Activated T-helper 1 cell treated with anti-CD3 and anti-CD28 coated beads, Interleukin-2, amount 50 U/mL, for 16 hours (primary cell): Measurements from ENCODE around the gene NOS3.

Experiments
- DNase-seq, 2 donors: peaks; one replicate each; pipeline ENCODE4 v3.0.0-alpha.2; 2020; ENCODE audit warnings: low read depth in 1 of 2, low spot score in 1 of 2

Gene NOS3

DNA sequence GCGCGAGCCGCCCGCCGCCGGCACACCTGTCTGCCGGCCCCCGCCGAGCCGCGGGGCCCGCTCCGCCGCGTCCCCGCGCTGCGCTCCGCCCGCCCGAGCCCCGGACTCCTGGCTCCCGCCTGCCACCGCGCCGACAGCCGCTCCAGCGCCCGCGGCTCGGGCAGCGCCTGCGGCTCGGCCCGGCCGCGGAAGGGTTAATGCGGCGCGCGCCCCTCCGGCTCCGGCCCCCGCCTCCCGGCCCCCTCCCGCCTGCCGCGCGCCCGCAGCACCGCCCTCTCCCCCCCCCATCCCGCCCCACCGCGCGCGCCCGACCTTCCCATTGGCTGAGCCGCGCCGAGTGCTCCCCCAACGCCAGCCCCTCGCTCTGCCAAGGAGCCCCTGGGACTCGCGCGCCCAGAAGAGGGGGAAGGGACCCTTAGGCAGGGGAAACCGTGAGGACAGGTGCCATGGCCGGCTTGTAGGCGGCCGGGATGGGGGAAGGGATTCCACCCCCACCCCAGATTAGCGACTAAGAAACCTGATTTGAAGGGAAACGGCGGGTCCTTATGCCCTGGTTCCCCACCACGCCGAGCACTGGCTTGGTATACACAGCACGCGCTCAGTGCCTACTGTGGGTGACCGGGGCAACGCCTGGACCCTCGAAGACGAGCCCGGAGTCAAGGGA is 12.6 kb upstream of the NOS3 start, which contains the start of gene KCNH2:
Gene KCNH2 (minus strand): TSS at position 196 of the 664 bp plus-strand sequence. CDS start 408 bp downstream, outside the sequence.
- DNase-seq: no peak

DNA sequence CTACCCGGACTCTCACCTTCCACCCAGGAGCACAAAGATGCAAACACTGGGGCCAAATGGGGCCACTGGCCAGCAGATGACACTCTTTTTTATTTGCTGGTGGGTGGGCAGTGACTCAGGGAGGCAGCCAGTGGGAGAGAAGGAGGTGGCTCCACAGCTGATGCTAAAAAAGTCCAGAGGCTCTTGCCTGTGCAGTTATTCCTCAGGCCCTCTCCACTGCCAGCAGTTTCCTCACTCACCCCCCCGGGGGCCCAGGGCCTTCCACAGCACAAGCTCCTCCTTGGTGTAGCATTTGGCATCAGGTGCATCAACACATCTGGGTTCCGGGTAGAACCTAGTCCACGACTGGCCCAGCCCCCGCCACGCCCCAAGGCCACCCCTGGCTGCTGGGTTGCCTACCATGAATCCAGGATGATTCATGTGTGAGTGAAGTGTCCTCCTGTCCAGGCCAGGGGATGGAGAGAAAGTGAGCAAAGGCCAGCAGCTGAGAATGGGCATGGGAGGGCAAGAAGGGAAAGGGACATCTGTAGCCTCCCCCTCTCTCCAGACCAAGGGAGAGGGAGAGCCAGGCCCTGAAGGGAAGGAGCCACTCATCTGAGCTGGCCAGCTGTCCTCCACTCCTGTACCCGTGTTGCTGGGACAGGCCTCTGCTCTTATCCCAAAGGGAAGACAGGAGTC is 11.0 kb upstream of the NOS3 start:
- DNase-seq: no peak

- DNase-seq: no peak
Measured at GRCh38 chr7:150980663-150981062, 10.2 kb upstream of the NOS3 start.

- no peak for DNase-seq
Measured at GRCh38 chr7:150981644-150982043, 9.2 kb upstream of the NOS3 start.

DNA sequence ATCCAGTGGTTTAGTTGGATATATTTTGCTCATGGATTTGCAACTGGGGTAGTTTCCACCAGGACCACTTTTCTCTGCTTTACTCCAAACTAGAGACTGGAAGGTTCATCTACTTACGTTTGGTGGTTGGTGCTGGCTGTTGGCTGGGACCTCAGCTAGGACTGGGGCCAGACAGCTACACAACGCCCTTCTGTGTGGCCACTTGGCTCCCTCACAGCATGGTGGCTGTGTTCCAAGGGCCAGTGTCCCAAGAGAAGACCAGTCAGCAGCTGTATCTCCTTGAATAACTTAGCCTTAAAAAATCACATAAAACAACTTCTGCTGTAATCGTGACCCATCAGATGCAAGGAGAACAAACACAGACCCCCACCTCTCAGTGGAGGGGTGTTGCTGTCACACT is 8.5 kb upstream of the NOS3 start:
- DNase-seq: no peak

- no peak for DNase-seq
Measured at GRCh38 chr7:150983893-150984368, 6.9 kb upstream of the NOS3 start.

DNA sequence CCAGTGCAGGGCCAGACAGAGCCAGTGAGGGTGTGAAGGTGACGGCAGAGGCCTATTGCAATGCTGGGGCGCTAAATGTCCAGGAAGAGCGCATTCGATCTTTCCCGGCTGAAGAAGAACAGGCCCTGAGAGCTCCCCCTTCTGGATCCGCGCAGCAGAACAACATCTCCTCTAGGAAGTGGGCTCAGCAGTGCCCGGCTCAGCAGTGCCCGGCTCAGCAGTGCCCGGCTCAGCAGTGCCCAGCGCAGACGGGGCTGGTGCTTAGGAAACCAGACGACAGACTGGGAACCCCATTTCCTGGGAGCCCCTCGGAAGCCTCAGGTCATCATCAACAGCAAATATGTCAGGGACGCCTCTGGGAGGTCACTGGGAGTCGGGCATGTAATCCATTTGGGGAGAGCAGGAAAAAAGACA is 4.7 kb upstream of the NOS3 start:
- no peak for DNase-seq

GRCh38 chr7:150986556-150986955 is 4.3 kb upstream of the NOS3 start:
- DNase-seq: no peak

GRCh38 chr7:150988230-150989226 is 2.3 kb upstream of the NOS3 start:
- DNase-seq: peak; percentile 49 to 52

GRCh38 chr7:150989456-150989855 is 1.4 kb upstream of the NOS3 start:
- DNase-seq: no peak

DNA sequence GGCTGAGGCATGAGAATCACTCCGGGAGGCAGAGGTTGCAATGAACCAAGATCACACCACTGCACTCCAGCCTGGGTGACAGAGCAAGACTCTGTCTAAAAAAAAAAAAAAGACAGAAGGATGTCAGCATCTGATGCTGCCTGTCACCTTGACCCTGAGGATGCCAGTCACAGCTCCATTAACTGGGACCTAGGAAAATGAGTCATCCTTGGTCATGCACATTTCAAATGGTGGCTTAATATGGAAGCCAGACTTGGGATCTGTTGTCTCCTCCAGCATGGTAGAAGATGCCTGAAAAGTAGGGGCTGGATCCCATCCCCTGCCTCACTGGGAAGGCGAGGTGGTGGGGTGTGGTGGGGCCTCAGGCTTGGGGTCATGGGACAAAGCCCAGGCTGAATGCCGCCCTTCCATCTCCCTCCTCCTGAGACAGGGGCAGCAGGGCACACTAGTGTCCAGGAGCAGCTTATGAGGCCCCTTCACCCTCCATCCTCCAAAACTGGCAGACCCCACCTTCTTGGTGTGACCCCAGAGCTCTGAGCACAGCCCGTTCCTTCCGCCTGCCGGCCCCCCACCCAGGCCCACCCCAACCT is 1.3 kb downstream of the NOS3 start:
- DNase-seq: no peak

DNA sequence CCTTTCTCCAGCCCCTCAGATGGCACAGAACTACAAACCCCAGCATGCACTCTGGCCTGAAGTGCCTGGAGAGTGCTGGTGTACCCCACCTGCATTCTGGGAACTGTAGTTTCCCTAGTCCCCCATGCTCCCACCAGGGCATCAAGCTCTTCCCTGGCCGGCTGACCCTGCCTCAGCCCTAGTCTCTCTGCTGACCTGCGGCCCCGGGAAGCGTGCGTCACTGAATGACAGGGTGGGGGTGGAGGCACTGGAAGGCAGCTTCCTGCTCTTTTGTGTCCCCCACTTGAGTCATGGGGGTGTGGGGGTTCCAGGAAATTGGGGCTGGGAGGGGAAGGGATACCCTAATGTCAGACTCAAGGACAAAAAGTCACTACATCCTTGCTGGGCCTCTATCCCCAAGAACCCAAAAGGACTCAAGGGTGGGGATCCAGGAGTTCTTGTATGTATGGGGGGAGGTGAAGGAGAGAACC is 2.1 kb downstream of the NOS3 start:
- no peak for DNase-seq

DNA sequence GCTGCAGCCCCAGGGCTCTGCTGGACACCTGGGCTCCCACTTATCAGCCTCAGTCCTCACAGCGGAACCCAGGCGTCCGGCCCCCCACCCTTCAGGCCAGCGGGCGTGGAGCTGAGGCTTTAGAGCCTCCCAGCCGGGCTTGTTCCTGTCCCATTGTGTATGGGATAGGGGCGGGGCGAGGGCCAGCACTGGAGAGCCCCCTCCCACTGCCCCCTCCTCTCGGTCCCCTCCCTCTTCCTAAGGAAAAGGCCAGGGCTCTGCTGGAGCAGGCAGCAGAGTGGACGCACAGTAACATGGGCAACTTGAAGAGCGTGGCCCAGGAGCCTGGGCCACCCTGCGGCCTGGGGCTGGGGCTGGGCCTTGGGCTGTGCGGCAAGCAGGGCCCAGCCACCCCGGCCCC is 2.7 kb downstream of the NOS3 start:
- DNase-seq: no peak

DNA sequence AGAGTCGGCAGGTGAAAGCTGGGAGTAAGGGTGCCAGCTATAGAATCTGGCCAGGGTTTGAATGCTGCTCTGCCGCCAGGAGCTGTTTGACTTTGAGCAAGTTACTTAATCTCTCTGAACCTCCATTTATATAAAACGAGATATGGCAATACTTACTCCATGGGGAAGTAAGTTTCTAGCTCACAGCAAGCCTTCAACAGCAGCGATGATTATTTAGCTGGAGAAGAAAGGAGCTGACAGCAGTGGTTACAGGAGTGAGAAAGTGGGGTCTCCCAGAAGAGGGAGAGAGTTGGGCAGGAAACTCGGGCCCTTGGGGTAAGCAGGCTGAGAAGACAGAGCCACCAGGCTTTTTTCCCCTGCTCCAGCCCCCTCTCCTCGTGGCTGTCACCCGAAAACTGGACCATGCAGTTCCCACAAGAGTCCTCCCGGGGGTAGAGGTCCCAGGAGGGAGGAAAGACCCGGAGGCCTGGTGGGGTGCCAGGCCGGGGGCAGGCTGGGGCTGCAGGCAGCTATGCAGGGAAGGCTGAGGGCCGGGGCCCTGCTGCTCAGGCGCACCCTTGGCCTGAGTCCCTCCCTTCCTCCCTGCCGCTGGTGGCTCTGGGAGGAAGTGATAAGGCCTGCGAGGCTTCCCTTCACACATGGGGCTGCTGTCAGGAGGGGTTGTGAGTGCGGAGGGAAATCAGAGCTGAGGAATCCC is 3.5 kb downstream of the NOS3 start:
- DNase-seq: no peak

GRCh38 chr7:150994838-150995510 is 4.2 kb downstream of the NOS3 start:
- DNase-seq: no peak

DNA sequence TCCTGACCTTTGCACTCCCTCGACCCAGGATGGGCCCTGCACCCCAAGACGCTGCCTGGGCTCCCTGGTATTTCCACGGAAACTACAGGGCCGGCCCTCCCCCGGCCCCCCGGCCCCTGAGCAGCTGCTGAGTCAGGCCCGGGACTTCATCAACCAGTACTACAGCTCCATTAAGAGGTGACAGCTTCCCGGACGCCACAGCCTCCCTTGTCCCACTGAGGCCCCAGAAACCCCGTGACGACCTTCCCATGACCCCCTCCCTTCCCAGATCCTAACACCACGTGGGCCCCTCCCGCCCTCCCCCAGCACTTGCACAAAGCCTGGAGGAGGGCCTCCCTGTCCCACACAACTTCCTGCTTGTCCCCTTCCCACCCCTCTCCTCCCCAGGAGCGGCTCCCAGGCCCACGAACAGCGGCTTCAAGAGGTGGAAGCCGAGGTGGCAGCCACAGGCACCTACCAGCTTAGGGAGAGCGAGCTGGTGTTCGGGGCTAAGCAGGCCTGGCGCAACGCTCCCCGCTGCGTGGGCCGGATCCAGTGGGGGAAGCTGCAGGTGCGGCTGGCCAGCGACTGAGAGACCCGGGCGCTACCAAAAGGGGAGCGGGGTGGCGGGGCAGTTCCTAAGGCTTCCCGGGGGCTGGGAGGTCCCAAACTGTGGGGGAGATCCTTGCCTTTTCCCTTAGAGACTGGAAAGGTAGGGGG is 5.7 kb downstream of the NOS3 start:
- DNase-seq: no peak

GRCh38 chr7:150997075-150997511 is 6.3 kb downstream of the NOS3 start:
- DNase-seq: no peak

DNA sequence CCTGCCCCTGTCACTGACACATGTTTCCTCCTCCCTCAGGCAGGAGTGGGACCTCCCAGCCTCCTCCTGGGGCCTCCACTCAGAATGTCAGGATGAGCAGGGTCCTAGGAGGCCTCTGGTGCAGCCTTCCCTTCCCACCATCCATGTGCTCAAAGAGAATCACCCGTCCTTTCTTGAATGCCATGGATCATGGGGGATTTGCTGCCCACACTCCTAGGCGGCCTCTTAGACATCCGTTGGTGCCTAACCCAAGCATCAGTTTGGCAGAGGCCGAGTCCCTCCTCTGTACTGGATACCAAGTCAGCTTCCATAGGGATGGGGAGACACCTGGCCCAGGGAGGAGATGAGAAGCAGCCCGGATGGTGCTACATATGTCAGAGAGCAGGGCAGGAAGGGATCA is 7.0 kb downstream of the NOS3 start:
- DNase-seq: no peak

- no peak for DNase-seq
Measured at GRCh38 chr7:150998341-150998740, 7.5 kb downstream of the NOS3 start.
